HepG2 (cell line): ENCODE data around the gene PRKN. TPM values are rescaled to one million over a fixed set of nuclear protein-coding genes. Genes with fewer than 3 reads are reported as not detected.

Experiments
- ATF4 ChIP-seq, 2 experiments: fragments of 450-650 bp in 1 of 2; sonication (generic) in 1 of 2; formaldehyde crosslinking; IDR thresholded peaks; 2 replicates each; pipeline versions ENCODE4 v1.5.0 to v1.8.0; 2020 to 2022; ENCODE audit warnings: mild to moderate bottlenecking in 1 of 2, missing genetic modification reagents in 1 of 2
- BHLHE40 ChIP-seq: IDR thresholded peaks from 2 replicates; pipeline ENCODE4 v1.6.1; 2011; ENCODE audit warnings: low read length, improper control_type of control experiment
- GLI4 ChIP-seq: sonication (generic); formaldehyde crosslinking; IDR thresholded peaks from 2 replicates; pipeline ENCODE4 v1.5.1; 2020; ENCODE audit warnings: missing genetic modification reagents, mild to moderate bottlenecking, moderate library complexity, borderline replicate concordance
- HMGA1 ChIP-seq: sonication (generic); formaldehyde crosslinking; conservative IDR thresholded peaks from 2 replicates; pipeline ENCODE4 v1.4.0; 2020; ENCODE audit warnings: missing genetic modification reagents
- HMGXB3 ChIP-seq: sonication (generic); formaldehyde crosslinking; IDR thresholded peaks from 2 replicates; pipeline ENCODE4 v1.4.0; 2020; ENCODE audit warnings: missing genetic modification reagents, borderline replicate concordance
- HNRNPLL ChIP-seq: fragments of 200-400 bp; formaldehyde crosslinking; IDR thresholded peaks from 2 replicates; pipeline ENCODE4 v1.6.1; 2017; ENCODE audit warnings: mild to moderate bottlenecking, low read depth, low read length; ENCODE audit not compliant: poor library complexity, severe bottlenecking
- MIXL1 ChIP-seq: IDR thresholded peaks from 2 replicates; pipeline ENCODE4 v1.6.1; 2016
- MTA1 ChIP-seq: sonication (generic); formaldehyde crosslinking; IDR thresholded peaks from 2 replicates; pipeline ENCODE4 v1.4.0; 2020; ENCODE audit warnings: missing genetic modification reagents, mild to moderate bottlenecking, borderline replicate concordance
- MYC ChIP-seq: sonication (generic); formaldehyde crosslinking; IDR thresholded peaks from 2 replicates; pipeline ENCODE4 v1.9.0; 2021; ENCODE audit warnings: missing genetic modification reagents, borderline replicate concordance
- NFE2 ChIP-seq: sonication (generic); formaldehyde crosslinking; IDR thresholded peaks from 2 replicates; pipeline ENCODE4 v1.4.0; 2020; ENCODE audit warnings: missing genetic modification reagents
- NONO ChIP-seq, 2 experiments: fragments of 450-650 bp in 1 of 2; sonication (generic) in 1 of 2; formaldehyde crosslinking in 1 of 2; IDR thresholded peaks in 1 of 2; conservative IDR thresholded peaks in 1 of 2; 2 replicates each; pipeline versions ENCODE4 v1.6.1 to v1.8.0; 2017 to 2022; ENCODE audit warnings: mild to moderate bottlenecking in 1 of 2, missing genetic modification reagents in 1 of 2, moderate library complexity in 1 of 2
- PITX1 ChIP-seq: sonication (generic); formaldehyde crosslinking; IDR thresholded peaks from 2 replicates; pipeline ENCODE4 v1.5.1; 2020; ENCODE audit warnings: mild to moderate bottlenecking, missing genetic modification reagents
- RORA ChIP-seq: sonication (generic); formaldehyde crosslinking; IDR thresholded peaks from 2 replicates; pipeline ENCODE4 v1.5.0; 2020; ENCODE audit warnings: mild to moderate bottlenecking, missing genetic modification reagents, moderate library complexity
- ZBTB3 ChIP-seq: sonication (generic); formaldehyde crosslinking; IDR thresholded peaks from 2 replicates; pipeline ENCODE4 v1.4.0; 2020; ENCODE audit warnings: low read depth, mild to moderate bottlenecking, moderate library complexity, missing genetic modification reagents, borderline replicate concordance
- ZBTB43 ChIP-seq: sonication (generic); formaldehyde crosslinking; conservative IDR thresholded peaks from 2 replicates; pipeline ENCODE4 v1.4.0; 2020; ENCODE audit warnings: missing genetic modification reagents
- ZMYM2 ChIP-seq: sonication (generic); formaldehyde crosslinking; IDR thresholded peaks from 2 replicates; pipeline ENCODE4 v1.8.0; 2022; ENCODE audit warnings: mild to moderate bottlenecking, missing genetic modification reagents
- ZNF138 ChIP-seq: sonication (generic); formaldehyde crosslinking; IDR thresholded peaks from 2 replicates; pipeline ENCODE4 v1.5.0; 2020; ENCODE audit warnings: mild to moderate bottlenecking, low read depth, missing genetic modification reagents
- ZNF564 ChIP-seq: sonication (generic); formaldehyde crosslinking; IDR thresholded peaks from 2 replicates; pipeline ENCODE4 v1.8.1; 2023; ENCODE audit warnings: mild to moderate bottlenecking, missing genetic modification reagents
- ZNF567 ChIP-seq: sonication (generic); formaldehyde crosslinking; IDR thresholded peaks from 2 replicates; pipeline ENCODE4 v1.8.1; 2023; ENCODE audit warnings: mild to moderate bottlenecking, missing genetic modification reagents, borderline replicate concordance
- ZNF574 ChIP-seq: sonication (generic); formaldehyde crosslinking; IDR thresholded peaks from 2 replicates; pipeline ENCODE4 v1.4.0; 2020; ENCODE audit warnings: missing genetic modification reagents
- ZNF768 ChIP-seq: sonication (generic); formaldehyde crosslinking; IDR thresholded peaks from 2 replicates; pipeline ENCODE4 v1.4.0; 2020; ENCODE audit warnings: missing genetic modification reagents
- ZSCAN22 ChIP-seq: sonication (generic); formaldehyde crosslinking; IDR thresholded peaks from 2 replicates; pipeline ENCODE4 v1.4.0; 2020; ENCODE audit warnings: mild to moderate bottlenecking, missing genetic modification reagents
- polyA plus RNA-seq, 8 experiments: library from polyadenylated mRNA; depleted of rRNA in 3 of 8; stranded (reverse) in 7 of 8; unstranded in 1 of 8; fragments of >200 nt; fragmentation: Illumina TruSeq in 4 of 8; extraction: Trizol in 4 of 8; gene quantifications; 2 replicates each; pipeline versions ENCODE4 v1.2.1 to v1.2.3, GENCODE V29; 2011 to 2016; ENCODE audit warnings: low read depth in 4 of 8, missing spikeins in 1 of 8, mixed read lengths in 1 of 8; ENCODE audit not compliant: insufficient read depth in 1 of 8
- total RNA-seq, 5 experiments: library from RNA; depleted of rRNA; stranded (reverse); fragments of >200 nt; fragmentation: Illumina TruSeq; extraction: Trizol; gene quantifications; 2 replicates each; pipeline ENCODE4 v1.2.3, GENCODE V29; 2016; ENCODE audit warnings: low read depth in 1 of 5

PRKN gene
- total and polyA plus RNA-seq, 2 of the 13 experiments (the other 11 are each of a cell fraction or from before 2014, with no cell fraction given): 0.31 to 0.44 TPM

GRCh38 chr6:161370880-161371279, 1356.7 kb downstream of the PRKN start (continued):
- TF ChIP-seq HMGXB3 (CRISPR knock-in tag): no peak
- no peak for TF ChIP-seq RORA (CRISPR knock-in tag)
- TF ChIP-seq ZSCAN22 (CRISPR knock-in tag): no peak
- 0 out of 2 replicates have a peak, but pooled peaks have one; percentile 22 for TF ChIP-seq BHLHE40
- TF ChIP-seq NONO (IDR thresholded peaks at IDR 0.05): no peak
- TF ChIP-seq NONO (CRISPR knock-in tag; conservative IDR thresholded peaks at IDR 0.05): no peak
- no peak for TF ChIP-seq ZBTB3 (CRISPR knock-in tag)
- no peak for TF ChIP-seq ZNF564 (CRISPR knock-in tag)
- no peak for TF ChIP-seq ATF4 (CRISPR knock-in tag; IDR thresholded peaks at IDR 0.05)
- no peak for TF ChIP-seq HNRNPLL
- 0 out of 2 replicates have a peak, but pooled peaks have one; percentile 26 for TF ChIP-seq MIXL1 (CRISPR knock-in tag)
- TF ChIP-seq MYC (CRISPR knock-in tag): no peak; the same call in 1 of the 2 replicates
- TF ChIP-seq ZBTB43 (CRISPR knock-in tag): no peak
- TF ChIP-seq GLI4: no peak
- no peak for TF ChIP-seq ZNF567 (CRISPR knock-in tag)
- no peak for TF ChIP-seq ZMYM2
- TF ChIP-seq NFE2 (CRISPR knock-in tag): no peak
- TF ChIP-seq HMGA1: no peak
- TF ChIP-seq MTA1 (CRISPR knock-in tag): no peak
- TF ChIP-seq PITX1 (CRISPR knock-in tag): no peak
- TF ChIP-seq ZNF768 (CRISPR knock-in tag): no peak
- no peak for TF ChIP-seq ZNF138 (CRISPR knock-in tag)
- TF ChIP-seq ZNF574 (CRISPR knock-in tag): peak; percentile 36; the same call in 1 of the 2 replicates
